MG63 (cell line): ENCODE data around the gene COL4A4. TPM values are rescaled to one million over a fixed set of nuclear protein-coding genes. Genes with fewer than 3 reads are reported as not detected.
"Not testable (repeated sequence)": the region's sequence is repeated elsewhere in the genome, so short reads cannot be mapped to it uniquely, and the experiment has no call there.

ENCODE experiments used
- DNase-seq: peaks from one replicate; pipeline ENCODE4 v3.0.0-alpha.2; 2020
- H3K27me3 ChIP-seq: fragments of 250-450 bp; sonication (Bioruptor Pico); 2 replicates; pipeline ENCODE4 v1.5.1; 2020; ENCODE audit warnings: mild to moderate bottlenecking, moderate library complexity
- H3K36me3 ChIP-seq: fragments of 250-450 bp; sonication (Bioruptor Pico); 2 replicates; pipeline ENCODE4 v1.5.1; 2020; ENCODE audit warnings: mild to moderate bottlenecking, moderate library complexity
- H3K4me3 ChIP-seq: fragments of 250-450 bp; sonication (Bioruptor Pico); 2 replicates; pipeline ENCODE4 v1.5.1; 2020; ENCODE audit warnings: mild to moderate bottlenecking, moderate library complexity
- H3K9me3 ChIP-seq: fragments of 250-450 bp; sonication (Bioruptor Pico); 2 replicates; pipeline ENCODE4 v1.5.1; 2020; ENCODE audit warnings: mild to moderate bottlenecking, moderate library complexity
- total RNA-seq: library from RNA; depleted of rRNA; stranded (reverse); fragments of >200 nt; shearing (Covaris generic); gene quantifications from 2 replicates; pipeline ENCODE4 v1.2.3, GENCODE V29; 2014; ENCODE audit warnings: low replicate concordance

Gene COL4A4
- total RNA-seq, 1 experiment from 2014 or later, result 0.36 TPM

DNA sequence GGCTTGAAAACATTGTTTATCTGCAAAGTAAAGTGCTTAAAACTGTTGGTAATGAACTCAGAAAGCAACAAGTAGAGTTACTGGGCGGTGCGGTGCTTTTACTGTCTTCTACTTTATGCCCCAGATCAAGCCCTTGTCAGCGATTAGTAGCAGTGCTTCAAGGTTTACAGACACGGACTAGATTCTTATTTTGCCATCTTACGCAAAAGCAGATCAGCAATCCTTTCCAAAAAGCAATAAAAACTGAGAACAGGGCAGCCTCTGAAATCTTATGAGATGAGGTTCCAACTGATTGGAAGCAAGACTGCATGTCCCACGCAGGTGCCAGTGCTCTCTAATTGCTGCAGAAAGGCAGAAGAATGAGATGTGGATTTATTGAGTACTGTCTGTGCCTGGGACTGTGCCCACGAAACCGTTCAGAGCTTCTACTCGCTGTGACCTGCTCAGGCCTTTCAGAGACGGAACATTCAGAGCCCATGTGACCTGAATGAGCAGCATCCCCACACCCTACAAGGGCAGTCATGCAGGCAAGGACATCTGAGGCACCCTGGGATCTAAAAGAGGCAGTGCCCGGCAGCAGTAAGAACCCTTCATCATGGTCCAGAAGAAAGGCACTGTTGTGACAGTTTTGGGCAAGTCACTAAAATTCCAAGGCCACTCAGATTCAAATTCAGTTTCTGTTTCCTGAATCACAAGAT is 16.1 kb upstream of the COL4A4 start:
- no peak overlapping the region for H3K4me3 ChIP-seq

GRCh38 chr2:227177592-227178336 is 13.8 kb upstream of the COL4A4 start:
- Histone ChIP-seq H3K4me3 (no peak overlapping the region), H3K36me3 (no peaks in the 10 kb centered on the region), H3K9me3 (no peaks in the 10 kb centered on the region), H3K27me3 (no peaks in the 10 kb centered on the region)
- DNase-seq, result no peak

More for the DNA sequence above, 16.1 kb upstream of the COL4A4 start:
- no peaks in the 10 kb centered on the region for H3K9me3 ChIP-seq
- no peaks in the 10 kb centered on the region for H3K27me3 ChIP-seq
- no peaks in the 10 kb centered on the region for H3K36me3 ChIP-seq
- DNase-seq, result no peak

DNA sequence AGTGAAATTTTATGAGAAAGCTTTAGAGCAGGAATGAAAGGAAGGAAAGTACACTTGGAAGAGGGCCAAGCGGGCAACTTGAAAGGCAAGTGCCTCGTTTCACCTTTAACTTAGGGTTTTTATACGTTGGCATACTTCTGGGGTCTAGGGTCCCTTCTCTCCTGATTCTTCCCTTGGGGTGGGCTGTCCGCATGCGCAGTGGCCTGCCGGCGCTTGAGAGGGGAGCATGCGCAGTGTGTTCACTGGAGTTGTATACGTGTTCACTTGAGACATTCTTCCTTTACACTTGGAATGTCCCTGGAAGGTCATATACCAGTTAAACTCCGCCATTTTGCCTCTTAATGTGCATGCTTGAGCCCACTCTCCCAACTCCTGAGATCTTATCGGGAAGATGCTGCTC is 7.8 kb upstream of the COL4A4 start:
- not testable (repeated sequence) for DNase-seq, H3K36me3 ChIP-seq, H3K4me3 ChIP-seq, H3K9me3 ChIP-seq, H3K27me3 ChIP-seq

DNA sequence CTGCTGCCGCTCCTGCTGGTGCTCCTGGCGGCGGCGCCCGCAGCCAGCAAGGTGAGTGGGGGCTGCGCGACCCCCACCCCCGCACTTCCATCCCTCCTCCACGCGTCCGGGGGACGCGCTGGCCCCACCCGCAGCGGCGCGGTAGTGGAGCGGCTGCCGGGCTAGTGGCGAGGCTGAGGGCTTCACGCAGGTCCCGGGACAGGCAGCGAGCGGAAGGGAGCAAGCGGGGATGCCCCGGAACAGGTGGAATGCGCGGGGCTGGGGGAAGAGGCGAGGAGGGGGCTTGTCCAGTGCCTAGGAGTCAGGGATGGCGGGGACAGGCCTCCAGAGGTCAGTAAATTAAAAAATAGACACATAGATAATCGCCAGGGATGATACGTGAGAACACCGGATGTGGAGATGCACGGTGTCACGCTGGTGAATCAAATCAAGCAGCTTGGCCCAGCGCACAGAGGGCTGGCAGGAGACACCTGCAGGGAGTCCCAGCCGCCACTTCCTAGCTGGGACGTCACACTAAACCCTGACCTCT is 822 bp upstream of the COL4A4 start:
- DNase-seq, result no peak
- no peaks in the 10 kb centered on the region for H3K9me3 ChIP-seq
- no peaks in the 10 kb centered on the region for H3K36me3 ChIP-seq
- H3K4me3 ChIP-seq, result peak overlapping the region; percentile 49
- peaks cover 21% of the 10 kb centered on the region for H3K27me3 ChIP-seq

- DNase-seq, result peak; percentile 20
- no peaks in the 10 kb centered on the region for H3K9me3 ChIP-seq
- H3K4me3 ChIP-seq, result peak overlapping the region; percentile 49
- H3K36me3 ChIP-seq, result no peaks in the 10 kb centered on the region
- H3K27me3 ChIP-seq, result peaks cover 21% of the 10 kb centered on the region
Measured at GRCh38 chr2:227163485-227163997, 464 bp downstream of the COL4A4 start.

DNA sequence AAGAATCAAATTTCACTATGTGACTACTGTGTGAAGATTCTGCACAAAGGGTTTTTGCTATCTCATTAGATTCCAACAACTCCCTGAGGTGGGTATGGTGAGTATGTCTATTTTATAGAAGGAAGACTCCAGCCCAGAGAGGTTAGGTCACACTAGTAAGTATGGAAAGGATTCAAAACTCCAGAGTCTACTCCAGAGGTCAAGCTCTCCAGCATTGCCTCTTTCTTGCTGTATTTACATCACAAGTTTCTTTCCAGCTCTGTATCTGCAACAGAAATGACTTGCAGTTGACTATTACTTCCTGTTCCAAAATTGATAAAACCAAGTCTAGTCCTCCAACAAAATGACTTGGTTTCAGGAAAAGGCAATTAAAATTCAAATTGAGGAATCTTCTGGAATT is 2.1 kb downstream of the COL4A4 start:
- Histone ChIP-seq H3K27me3 (peaks cover 19% of the 10 kb centered on the region), H3K9me3 (no peaks in the 10 kb centered on the region), H3K4me3 (no peak overlapping the region), H3K36me3 (no peaks in the 10 kb centered on the region)
- no peak for DNase-seq

DNA sequence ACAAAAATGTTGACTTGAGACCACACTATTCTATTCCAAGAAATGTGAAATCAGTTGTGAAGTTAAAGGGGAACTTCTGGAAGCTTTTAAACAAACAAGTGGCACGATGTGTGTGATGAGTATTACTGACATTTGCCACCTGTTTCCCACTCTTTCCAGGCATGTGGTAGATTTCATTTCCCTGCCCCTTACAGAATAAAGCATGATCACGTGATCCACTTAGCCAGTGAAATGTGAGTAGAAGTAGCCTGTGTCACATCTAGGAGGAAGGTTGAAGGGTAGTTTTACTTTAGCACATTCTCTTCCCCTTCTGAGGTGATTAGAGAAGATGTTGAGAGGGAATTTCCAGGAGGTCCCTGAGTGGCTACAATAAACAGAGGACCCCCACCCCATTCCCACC is 3.8 kb downstream of the COL4A4 start:
- Histone ChIP-seq H3K4me3 (no peak overlapping the region), H3K27me3 (peaks cover 18% of the 10 kb centered on the region), H3K9me3 (no peaks in the 10 kb centered on the region), H3K36me3 (no peaks in the 10 kb centered on the region)
- no peak for DNase-seq

DNA sequence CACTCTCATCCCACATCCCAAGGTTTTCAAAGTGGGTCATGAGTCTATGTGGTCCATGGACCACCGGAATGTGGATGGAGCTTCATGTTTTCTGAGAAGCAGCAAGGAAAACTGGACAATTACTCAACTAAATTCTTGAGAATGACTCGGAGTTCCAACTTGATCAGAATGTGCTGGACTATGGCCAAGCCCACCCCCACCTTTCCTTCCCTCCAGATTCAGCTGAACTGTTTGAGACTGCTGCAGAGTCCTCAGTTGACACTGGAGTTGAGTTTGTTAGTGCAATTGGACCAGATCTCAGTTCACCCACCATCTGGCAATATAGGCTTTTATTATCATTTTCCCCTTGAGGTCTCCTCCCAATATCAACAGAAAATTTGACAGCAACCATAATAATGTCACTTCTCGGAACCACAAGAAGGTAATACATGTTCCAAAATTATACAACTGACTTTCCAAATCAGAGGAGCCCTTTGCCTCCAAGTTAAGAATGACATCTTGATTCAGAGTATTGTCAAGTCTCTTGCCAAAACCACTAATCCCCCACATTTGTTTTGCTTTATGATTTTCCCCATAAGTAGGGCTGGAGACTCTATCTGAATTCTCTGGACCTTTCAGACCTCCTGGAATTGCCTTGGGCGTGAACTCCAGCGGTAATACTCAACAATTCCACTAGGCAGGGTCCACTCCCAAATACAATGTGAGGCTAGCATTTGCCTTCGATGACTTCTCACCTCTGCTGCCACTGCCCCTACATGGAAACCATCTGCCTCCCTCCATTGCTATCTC is 8.8 kb downstream of the COL4A4 start:
- Histone ChIP-seq H3K4me3 (no peak overlapping the region), H3K27me3 (peaks cover 3% of the 10 kb centered on the region), H3K36me3 (no peaks in the 10 kb centered on the region), H3K9me3 (no peaks in the 10 kb centered on the region)
- DNase-seq, result peak; percentile 14

GRCh38 chr2:227153758-227154486 is 10.1 kb downstream of the COL4A4 start:
- H3K4me3 ChIP-seq, result no peak overlapping the region
- H3K36me3 ChIP-seq, result no peaks in the 10 kb centered on the region
- no peaks in the 10 kb centered on the region for H3K9me3 ChIP-seq
- no peak for DNase-seq
- no peaks in the 10 kb centered on the region; the same call in 1 of the 2 replicates for H3K27me3 ChIP-seq

GRCh38 chr2:227153307-227153706 is 10.7 kb downstream of the COL4A4 start:
- Histone ChIP-seq H3K9me3 (no peaks in the 10 kb centered on the region), H3K4me3 (no peak overlapping the region), H3K27me3 (no peaks in the 10 kb centered on the region), H3K36me3 (no peaks in the 10 kb centered on the region)
- DNase-seq, result no peak

DNA sequence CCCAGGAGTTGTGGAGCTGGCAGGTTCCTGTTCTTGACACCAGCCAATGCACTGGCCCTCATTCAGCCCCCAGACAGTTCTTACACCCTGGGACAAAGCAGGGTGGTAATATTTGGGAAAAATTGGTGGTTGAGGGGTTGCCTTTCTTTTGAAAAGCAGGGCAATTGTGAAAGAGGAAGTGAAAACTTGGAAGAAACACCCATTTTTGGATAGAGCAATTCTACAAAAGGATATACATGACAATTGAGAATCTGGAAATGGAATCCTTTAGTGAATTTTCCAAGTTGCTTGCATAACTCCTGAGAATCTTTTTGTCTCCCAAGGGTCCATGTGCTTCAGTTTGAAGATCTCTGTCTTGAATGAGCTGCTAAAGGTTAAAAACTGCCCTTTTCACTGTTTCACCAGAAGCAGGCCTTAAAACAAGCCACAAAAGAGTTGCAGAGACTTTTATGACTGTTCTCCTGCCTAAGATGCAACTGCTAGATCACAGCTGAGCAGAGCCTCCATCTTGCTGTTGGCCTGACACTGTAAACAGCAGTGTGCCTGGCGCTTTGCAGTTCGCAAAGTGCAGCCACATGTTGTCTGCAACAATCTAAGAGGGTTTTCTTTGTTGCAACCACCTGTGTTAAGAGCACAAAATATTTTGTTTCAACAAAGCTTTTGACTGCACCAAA is 11.8 kb downstream of the COL4A4 start:
- H3K27me3 ChIP-seq, result no peaks in the 10 kb centered on the region
- no peaks in the 10 kb centered on the region for H3K9me3 ChIP-seq
- no peak overlapping the region for H3K4me3 ChIP-seq
- no peaks in the 10 kb centered on the region for H3K36me3 ChIP-seq
- no peak for DNase-seq

- no peak for DNase-seq
- H3K27me3 ChIP-seq, result no peaks in the 10 kb centered on the region
- H3K9me3 ChIP-seq, result no peaks in the 10 kb centered on the region
- H3K4me3 ChIP-seq, result no peak overlapping the region
- no peaks in the 10 kb centered on the region for H3K36me3 ChIP-seq
Measured at GRCh38 chr2:227150222-227150936, 13.6 kb downstream of the COL4A4 start.

DNA sequence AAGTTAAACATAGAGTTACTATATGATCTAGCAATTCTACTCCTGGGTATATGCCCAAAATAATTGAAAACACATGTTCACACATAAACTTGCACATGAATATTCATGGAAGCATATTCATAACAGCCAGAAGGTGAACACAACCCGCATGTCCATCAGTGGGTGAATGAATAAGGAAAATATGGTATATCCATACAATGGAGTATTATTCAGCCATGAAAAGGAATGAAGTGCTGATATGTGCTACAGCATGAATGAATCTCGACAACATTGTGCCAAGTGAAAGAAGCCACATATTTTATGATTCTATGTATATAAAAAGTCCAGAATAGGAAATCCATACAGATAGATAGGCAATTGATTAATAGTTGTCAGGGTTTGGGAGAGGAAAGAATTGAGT is 15.9 kb downstream of the COL4A4 start:
- Histone ChIP-seq H3K9me3 (no peaks in the 10 kb centered on the region), H3K4me3 (no peak overlapping the region), H3K27me3 (no peaks in the 10 kb centered on the region)

GRCh38 chr2:227147023-227147422 is 17.0 kb downstream of the COL4A4 start:
- no peaks in the 10 kb centered on the region for H3K9me3 ChIP-seq
- H3K27me3 ChIP-seq, result no peaks in the 10 kb centered on the region
- no peak overlapping the region for H3K4me3 ChIP-seq
- no peak for DNase-seq
- no peaks in the 10 kb centered on the region for H3K36me3 ChIP-seq

More for the DNA sequence above, 15.9 kb downstream of the COL4A4 start:
- DNase-seq, result no peak
- no peaks in the 10 kb centered on the region for H3K36me3 ChIP-seq

DNA sequence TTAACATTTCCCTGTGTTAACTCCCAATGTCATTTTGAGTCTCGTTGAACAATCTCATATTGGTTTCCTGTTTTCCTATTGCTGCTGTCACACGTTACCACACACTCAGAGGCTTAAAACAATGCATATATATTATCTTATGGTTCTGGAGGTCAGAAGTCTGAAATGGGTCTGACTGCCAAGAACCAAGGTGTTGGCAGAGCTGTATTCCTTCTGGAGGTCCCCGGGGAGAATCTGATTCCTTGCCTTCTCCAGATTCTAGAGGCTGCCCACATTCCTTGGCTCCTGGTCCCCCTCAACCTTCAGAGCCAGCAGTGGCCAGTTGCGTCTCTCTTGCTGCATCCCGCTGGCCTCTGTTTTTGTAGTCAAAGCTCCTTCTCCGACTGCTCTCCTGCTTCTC is 17.5 kb downstream of the COL4A4 start:
- Histone ChIP-seq H3K4me3 (no peak overlapping the region), H3K36me3 (no peaks in the 10 kb centered on the region), H3K27me3 (no peaks in the 10 kb centered on the region), H3K9me3 (no peaks in the 10 kb centered on the region)
- DNase-seq, result no peak
